Kidney epithelial cell (primary cell): ENCODE results near the gene CXCL11. TPM values are rescaled to one million over a fixed set of nuclear protein-coding genes. Genes with fewer than 3 reads are reported as not detected.

ENCODE experiments used
- DNase-seq: peaks from one replicate; pipeline ENCODE4 v3.0.0-alpha.2; 2010; ENCODE audit warnings: low read depth
- H3K27me3 ChIP-seq: 2 replicates; pipeline ENCODE4 v1.6.0; 2011; ENCODE audit warnings: low read length; ENCODE audit not compliant: control insufficient read depth, insufficient read depth
- H3K36me3 ChIP-seq: 2 replicates; pipeline ENCODE4 v1.5.1; 2011; ENCODE audit warnings: low read length; ENCODE audit not compliant: control insufficient read depth, insufficient read depth
- H3K4me3 ChIP-seq: 2 replicates; pipeline ENCODE4 v1.5.1; 2011; ENCODE audit warnings: low read depth, mild to moderate bottlenecking, control low read depth, low read length
- total RNA-seq: library from RNA; depleted of rRNA; stranded (reverse); fragments of >200 nt; gene quantifications from 2 replicates; pipeline ENCODE4 v1.2.3, GENCODE V29; 2015
- TF ChIP-seq, protein P1 (sequence below): IDR thresholded peaks from 2 replicates; pipeline ENCODE4 v1.5.1; 2011; ENCODE audit warnings: mild to moderate bottlenecking, moderate library complexity, low read length, control low read depth, inconsistent platforms; ENCODE audit not compliant: insufficient read depth, poor library complexity, severe bottlenecking

CXCL11 gene
- total RNA-seq, 1 donor from 2014 or later: not detected

DNA sequence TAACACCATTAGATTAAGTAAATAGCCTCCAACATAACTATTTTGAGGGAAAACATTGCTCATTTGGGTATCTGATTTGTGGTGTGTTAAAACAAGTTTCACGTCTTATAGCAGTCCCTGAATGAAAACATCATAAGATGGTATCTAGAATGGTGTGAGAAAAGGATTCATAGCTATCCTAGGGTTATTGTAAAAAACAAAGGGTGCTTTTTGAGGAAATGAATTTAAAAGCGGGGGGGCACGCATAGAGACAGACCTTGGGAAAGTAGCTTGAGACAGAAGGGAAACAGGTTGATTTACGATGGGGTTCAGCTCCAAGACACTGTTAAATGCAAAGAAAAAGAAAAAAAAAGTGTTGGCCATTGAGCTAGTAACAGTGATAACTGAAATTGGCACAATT, 11.8 kb downstream of the CXCL11 start:
- Histone ChIP-seq H3K4me3 (no peak overlapping the region), H3K27me3 (no peaks in the 10 kb centered on the region), H3K36me3 (no peaks in the 10 kb centered on the region)
- no peak for DNase-seq
- TF ChIP-seq, protein P1, sequence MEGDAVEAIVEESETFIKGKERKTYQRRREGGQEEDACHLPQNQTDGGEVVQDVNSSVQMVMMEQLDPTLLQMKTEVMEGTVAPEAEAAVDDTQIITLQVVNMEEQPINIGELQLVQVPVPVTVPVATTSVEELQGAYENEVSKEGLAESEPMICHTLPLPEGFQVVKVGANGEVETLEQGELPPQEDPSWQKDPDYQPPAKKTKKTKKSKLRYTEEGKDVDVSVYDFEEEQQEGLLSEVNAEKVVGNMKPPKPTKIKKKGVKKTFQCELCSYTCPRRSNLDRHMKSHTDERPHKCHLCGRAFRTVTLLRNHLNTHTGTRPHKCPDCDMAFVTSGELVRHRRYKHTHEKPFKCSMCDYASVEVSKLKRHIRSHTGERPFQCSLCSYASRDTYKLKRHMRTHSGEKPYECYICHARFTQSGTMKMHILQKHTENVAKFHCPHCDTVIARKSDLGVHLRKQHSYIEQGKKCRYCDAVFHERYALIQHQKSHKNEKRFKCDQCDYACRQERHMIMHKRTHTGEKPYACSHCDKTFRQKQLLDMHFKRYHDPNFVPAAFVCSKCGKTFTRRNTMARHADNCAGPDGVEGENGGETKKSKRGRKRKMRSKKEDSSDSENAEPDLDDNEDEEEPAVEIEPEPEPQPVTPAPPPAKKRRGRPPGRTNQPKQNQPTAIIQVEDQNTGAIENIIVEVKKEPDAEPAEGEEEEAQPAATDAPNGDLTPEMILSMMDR: no peak

DNA sequence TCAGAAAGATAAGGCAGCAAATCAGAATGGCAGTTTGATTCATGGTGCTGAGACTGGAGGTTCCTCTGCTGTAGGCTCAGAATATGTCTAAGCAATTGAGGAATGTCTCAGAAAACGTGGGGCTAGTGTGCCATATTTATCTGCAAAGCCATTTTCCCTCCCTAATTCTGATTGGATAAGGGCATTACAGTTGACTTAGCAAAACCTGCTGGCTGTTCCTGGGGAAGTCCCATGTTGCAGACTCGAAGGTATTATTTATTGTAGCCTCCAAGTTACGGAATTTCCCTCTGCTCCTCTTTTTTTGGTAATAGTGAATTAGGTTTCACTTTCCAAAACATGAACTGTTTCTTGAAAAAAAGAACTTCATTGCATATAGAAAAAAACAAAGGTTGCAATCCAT, 12.5 kb downstream of the CXCL11 start, which contains the start of gene CXCL10:
CXCL10 (minus strand) TSS at position 109 of the 400 bp plus-strand sequence; CDS start at position 43, 66 bp downstream.
- TF ChIP-seq, protein P1: no peak
- Histone ChIP-seq H3K4me3 (no peak within 1 kb of the TSS), H3K36me3 (no peaks in the 10 kb centered on the region), H3K27me3 (no peaks in the 10 kb centered on the region)
- no peak for DNase-seq

DNA sequence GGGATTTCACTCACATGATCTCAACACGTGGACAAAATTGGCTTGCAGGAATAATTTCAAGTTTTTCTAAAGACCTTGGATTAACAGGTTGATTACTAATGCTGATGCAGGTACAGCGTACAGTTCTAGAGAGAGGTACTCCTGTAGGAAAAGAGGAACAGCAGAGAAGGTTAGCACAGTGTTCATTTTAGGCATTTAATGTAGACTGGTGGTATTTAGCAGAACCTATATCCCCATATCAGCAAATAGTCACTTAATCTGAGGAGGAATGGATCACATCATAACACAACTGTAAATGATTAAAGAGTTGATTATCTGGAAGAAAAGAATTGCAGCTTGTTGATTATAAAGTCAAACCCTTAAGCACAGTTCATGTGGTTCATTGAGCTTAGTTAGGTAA, 13.2 kb downstream of the CXCL11 start:
- TF ChIP-seq, protein P1: no peak
- H3K27me3 ChIP-seq: no peaks in the 10 kb centered on the region
- DNase-seq: no peak
- H3K36me3 ChIP-seq: no peaks in the 10 kb centered on the region
- no peak overlapping the region for H3K4me3 ChIP-seq

DNA sequence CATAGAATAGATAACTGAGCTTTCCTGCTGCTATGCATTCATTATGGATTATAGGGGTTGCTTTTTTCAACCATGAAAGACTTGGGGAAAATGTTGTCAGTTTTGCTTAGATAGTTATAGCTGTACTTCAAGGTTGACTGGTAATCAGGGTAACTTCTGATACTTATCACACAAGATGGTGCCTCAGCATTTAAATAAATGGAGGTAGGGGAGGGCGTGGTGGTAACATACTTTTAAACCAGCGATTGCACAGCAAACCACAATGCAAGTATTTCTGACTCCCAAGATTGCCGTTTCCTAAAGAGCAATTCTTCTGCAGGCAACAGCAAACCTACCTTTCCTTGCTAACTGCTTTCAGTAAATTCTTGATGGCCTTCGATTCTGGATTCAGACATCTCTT, 13.8 kb downstream of the CXCL11 start:
- Histone ChIP-seq H3K4me3 (no peak overlapping the region), H3K27me3 (no peaks in the 10 kb centered on the region), H3K36me3 (no peaks in the 10 kb centered on the region)
- no peak for DNase-seq
- TF ChIP-seq, protein P1: no peak

DNA sequence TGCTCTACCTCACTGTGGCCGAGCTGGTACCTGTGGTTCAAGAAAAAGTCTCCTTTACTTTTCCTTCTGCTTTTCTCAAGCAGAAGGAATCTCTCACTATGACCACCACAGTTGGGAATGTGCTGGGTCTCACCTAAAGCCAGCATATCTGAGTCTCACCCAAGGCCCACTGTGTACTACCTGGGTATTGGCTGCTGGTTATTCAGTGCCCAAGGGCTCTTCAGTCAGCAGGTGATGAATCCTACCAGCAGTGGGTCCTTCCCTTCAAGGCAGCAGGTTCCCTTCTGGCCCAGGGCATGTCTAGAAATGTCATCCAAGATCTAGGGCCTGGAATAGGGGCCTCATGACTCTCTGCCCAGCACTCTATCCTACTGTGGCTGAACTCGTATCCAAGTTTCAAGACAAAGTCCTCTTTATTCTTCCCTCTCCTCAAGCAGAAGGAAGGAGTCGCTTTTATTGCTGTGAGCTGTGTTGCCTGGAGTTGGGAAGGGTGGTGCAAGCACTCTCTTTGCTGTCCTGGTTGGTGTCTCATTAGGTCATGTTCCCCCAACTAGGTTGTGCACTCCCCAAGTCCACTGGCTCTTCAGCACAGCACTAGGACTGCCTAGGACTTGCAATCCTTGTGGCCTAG, 18.7 kb downstream of the CXCL11 start:
- TF ChIP-seq, protein P1: no peak
- H3K27me3 ChIP-seq: no peaks in the 10 kb centered on the region
- no peak overlapping the region for H3K4me3 ChIP-seq
- H3K36me3 ChIP-seq: no peaks in the 10 kb centered on the region
- no peak for DNase-seq

DNA sequence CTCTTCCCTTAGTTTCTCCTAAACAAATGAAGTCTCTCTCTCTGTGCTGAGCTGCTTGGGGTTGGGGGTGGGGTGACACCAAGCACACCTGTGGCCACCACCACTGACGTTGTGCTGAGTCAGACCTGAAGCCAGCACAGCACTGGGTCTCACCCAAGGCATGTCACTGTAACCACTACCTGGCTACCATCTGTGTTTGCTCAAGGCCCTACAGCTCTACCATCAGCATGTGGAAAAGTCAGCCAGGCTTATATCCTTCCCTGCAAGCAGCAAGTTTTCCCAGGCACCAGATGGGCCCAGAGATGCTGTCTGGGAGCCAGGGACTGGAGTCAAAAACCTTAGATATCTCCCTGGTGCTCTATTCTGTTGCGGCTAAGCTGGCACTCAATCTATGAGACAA, 19.5 kb downstream of the CXCL11 start:
- TF ChIP-seq, protein P1: no peak
- H3K36me3 ChIP-seq: no peaks in the 10 kb centered on the region
- H3K27me3 ChIP-seq: no peaks in the 10 kb centered on the region

More for the DNA sequence above, 19.5 kb downstream of the CXCL11 start:
- DNase-seq: no peak
- H3K4me3 ChIP-seq: no peak overlapping the region
